SK-N-SH (cell line): ENCODE measurements around the gene CFAP221.

Source experiments
- CHD2 ChIP-seq: fragments of 150-350 bp; IDR thresholded peaks from 2 replicates; pipeline ENCODE4 v1.6.1; 2018; ENCODE audit warnings: low read length; ENCODE audit not compliant: partially characterized antibody
- EP300 ChIP-seq, 2 experiments: IDR thresholded peaks; 2 replicates each; pipeline versions ENCODE4 v1.4.0 to v1.6.1; 2012; ENCODE audit warnings: borderline replicate concordance in 1 of 2, low read depth in 1 of 2, low read length in 1 of 2
- GABPA ChIP-seq: IDR thresholded peaks from 2 replicates; pipeline ENCODE4 v1.4.0; 2012; ENCODE audit warnings: low read depth, mild to moderate bottlenecking
- JUND ChIP-seq: IDR thresholded peaks from 2 replicates; pipeline ENCODE4 v1.4.0; 2012
- MXI1 ChIP-seq: IDR thresholded peaks from 2 replicates; pipeline ENCODE4 v1.6.1; 2012; ENCODE audit warnings: mild to moderate bottlenecking, low read depth, low read length, improper control_type of control experiment
- POLR2AphosphoS5 ChIP-seq: IDR thresholded peaks from 2 replicates; pipeline ENCODE4 v1.6.1; 2012; ENCODE audit warnings: low read depth, low read length
- RCOR1 ChIP-seq: fragments of 150-350 bp; IDR thresholded peaks from 2 replicates; pipeline ENCODE4 v1.6.1; 2017; ENCODE audit warnings: antibody characterized with exemption, low read length
- TF ChIP-seq, protein P1 (sequence below): fragments of 200-600 bp; sonication (generic); IDR thresholded peaks from 2 replicates; pipeline ENCODE4 v1.6.1; 2017; ENCODE audit warnings: antibody characterized with exemption, mild to moderate bottlenecking, moderate library complexity
- TF ChIP-seq, protein P2 (sequence below): fragments of 150-350 bp; IDR thresholded peaks from 2 replicates; pipeline ENCODE4 v1.6.1; 2017; ENCODE audit warnings: antibody characterized with exemption, low read length, low read depth, borderline replicate concordance
- TF ChIP-seq, protein P3 (sequence below): IDR thresholded peaks from 2 replicates; pipeline ENCODE4 v1.4.0; 2012; ENCODE audit warnings: low read depth, borderline replicate concordance

DNA sequence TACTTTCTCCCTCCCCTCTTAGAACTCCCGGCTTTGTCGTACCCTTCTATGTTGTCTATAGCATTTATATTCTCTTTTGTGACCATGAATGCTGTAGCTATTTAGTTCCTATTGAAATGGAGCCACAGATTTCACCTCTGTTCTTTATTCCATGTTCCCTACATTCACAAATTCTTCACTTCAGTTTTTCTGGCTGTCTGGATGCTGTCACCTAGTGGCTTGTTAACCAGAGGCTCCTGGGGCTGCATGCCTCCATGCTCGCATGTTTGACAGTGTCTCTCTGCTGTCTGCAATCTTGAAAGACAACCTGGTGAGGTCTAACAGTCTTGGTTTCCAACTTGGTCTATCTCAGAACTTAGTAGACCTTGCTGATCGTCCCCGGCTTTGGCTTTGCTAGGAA lies 48.2 kb downstream of the CFAP221 start:
- TF ChIP-seq, protein P1, sequence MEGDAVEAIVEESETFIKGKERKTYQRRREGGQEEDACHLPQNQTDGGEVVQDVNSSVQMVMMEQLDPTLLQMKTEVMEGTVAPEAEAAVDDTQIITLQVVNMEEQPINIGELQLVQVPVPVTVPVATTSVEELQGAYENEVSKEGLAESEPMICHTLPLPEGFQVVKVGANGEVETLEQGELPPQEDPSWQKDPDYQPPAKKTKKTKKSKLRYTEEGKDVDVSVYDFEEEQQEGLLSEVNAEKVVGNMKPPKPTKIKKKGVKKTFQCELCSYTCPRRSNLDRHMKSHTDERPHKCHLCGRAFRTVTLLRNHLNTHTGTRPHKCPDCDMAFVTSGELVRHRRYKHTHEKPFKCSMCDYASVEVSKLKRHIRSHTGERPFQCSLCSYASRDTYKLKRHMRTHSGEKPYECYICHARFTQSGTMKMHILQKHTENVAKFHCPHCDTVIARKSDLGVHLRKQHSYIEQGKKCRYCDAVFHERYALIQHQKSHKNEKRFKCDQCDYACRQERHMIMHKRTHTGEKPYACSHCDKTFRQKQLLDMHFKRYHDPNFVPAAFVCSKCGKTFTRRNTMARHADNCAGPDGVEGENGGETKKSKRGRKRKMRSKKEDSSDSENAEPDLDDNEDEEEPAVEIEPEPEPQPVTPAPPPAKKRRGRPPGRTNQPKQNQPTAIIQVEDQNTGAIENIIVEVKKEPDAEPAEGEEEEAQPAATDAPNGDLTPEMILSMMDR: no peak
- TF ChIP-seq JUND (no peak), POLR2AphosphoS5 (no peak), RCOR1 (no peak), CHD2 (no peak), MXI1 (no peak), EP300 (IDR thresholded peaks at IDR 0.05; ENCODE audit: borderline replicate concordance in 1 of 2, low read depth in 1 of 2, low read length in 1 of 2) (no peak), GABPA (no peak)
- TF ChIP-seq, protein P2, sequence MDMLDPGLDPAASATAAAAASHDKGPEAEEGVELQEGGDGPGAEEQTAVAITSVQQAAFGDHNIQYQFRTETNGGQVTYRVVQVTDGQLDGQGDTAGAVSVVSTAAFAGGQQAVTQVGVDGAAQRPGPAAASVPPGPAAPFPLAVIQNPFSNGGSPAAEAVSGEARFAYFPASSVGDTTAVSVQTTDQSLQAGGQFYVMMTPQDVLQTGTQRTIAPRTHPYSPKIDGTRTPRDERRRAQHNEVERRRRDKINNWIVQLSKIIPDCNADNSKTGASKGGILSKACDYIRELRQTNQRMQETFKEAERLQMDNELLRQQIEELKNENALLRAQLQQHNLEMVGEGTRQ: no peak
- TF ChIP-seq, protein P3, sequence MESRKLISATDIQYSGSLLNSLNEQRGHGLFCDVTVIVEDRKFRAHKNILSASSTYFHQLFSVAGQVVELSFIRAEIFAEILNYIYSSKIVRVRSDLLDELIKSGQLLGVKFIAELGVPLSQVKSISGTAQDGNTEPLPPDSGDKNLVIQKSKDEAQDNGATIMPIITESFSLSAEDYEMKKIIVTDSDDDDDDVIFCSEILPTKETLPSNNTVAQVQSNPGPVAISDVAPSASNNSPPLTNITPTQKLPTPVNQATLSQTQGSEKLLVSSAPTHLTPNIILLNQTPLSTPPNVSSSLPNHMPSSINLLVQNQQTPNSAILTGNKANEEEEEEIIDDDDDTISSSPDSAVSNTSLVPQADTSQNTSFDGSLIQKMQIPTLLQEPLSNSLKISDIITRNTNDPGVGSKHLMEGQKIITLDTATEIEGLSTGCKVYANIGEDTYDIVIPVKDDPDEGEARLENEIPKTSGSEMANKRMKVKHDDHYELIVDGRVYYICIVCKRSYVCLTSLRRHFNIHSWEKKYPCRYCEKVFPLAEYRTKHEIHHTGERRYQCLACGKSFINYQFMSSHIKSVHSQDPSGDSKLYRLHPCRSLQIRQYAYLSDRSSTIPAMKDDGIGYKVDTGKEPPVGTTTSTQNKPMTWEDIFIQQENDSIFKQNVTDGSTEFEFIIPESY: no peak
